ENCODE data around the gene CLCN6. TPM values are rescaled to one million over a fixed set of nuclear protein-coding genes. Genes with fewer than 3 reads are reported as not detected.

Gene CLCN6
- total and polyA plus RNA-seq, 10 of the 15 experiments (the other 5 are each of a cell fraction or from before 2014, with no cell fraction given), result 2.2 to 20.9 (median 10.2) TPM

DNA sequence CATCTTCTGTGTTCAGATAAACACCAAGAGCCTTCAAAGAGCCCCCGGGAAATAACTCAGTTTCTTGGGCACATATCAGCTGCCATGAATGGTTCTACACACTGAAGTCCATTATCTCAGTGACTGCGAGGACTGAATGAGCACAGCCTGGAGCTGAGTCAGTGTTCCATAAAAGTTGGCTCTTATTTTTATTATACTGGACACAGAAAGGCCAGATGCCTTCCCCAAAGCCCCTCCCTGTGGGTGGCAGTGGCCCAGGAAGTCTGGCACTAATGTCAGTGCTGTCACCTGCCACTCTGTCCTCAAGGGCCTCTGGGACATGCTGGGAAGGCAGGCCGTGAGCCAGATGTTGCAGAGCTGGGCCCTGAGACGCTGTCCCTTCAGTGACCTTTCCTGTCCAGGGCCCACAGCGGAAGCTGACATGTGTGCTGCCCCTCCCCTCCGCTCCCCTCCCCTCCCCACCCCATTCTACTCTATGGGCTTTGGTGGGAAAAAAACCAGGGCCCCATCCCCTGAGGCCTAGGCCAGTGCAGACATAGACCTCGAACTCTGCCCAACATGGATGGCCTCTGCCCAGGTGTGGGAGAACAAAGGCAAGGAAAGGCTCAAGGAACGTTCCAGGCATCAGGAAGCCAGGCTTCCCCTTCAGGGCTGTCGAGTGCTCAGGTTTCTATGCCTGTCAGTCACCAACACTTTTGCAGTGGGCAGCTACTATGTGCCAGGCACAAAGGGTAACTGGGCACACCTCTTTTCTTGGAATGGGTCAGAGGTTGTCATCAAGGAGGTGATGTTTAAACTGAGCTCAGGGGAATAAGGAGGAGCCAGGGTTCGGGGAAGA, 75.1 kb downstream of the CLCN6 start (continued):
- TF ChIP-seq SKIL (IDR thresholded peaks at IDR 0.05; ENCODE audit: low read depth, poor library complexity, severe bottlenecking) (no peak), BRCA1 (IDR thresholded peaks at IDR 0.05; ENCODE audit: low read depth, low read length) (no peak)

DNA sequence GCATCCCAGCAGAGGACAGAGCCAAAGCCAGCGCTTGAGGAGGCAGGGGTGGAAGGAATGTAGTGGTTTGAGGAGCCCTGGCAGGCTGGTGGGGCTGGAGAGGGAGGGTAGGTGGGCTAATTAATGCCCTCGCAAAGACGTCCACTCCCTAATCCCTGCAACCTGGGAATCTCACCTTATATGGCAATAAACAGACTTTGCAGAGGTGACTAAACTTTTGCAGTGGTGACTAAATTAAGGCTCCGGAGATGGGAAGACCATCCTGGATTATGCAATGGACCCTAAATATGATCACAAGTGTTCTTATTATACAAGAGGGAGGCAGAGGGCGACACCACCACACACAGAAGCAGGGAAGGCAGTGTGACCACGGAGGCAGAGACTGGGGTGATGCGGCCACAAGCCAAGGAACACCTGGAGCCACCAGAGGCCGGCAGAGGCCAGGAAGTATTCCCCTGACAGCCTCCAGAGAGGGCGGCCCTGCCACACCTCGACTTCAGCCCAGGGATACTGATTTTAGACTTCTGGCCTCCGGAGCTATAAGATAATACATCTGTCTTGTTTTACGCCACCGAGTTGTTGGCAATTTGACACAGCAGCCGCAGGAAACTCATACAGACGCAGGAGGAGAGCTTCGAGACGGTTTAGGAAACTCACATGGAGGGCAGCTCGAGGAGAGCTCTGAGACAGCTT, 75.9 kb downstream of the CLCN6 start:
- no peak overlapping the region for H3K4me3 ChIP-seq
- H2AFZ ChIP-seq (ENCODE audit: control insufficient read depth, low read depth, low read length), result no peak overlapping the region
- no peak for DNase-seq (ENCODE audit: low read depth, low spot score)
- POLR2A ChIA-PET, result no interaction called here
- in situ Hi-C loops (cut with MboI), result no loop called here
- TF ChIP-seq SMARCA5 (IDR thresholded peaks at IDR 0.05), result no peak
- TF ChIP-seq MTA3 (IDR thresholded peaks at IDR 0.05; ENCODE audit: borderline replicate concordance, low read length), result no peak
- TF ChIP-seq WRNIP1 (IDR thresholded peaks at IDR 0.05; ENCODE audit: borderline replicate concordance, low read depth, low read length), result no peak
- no peak for TF ChIP-seq EP300 (IDR thresholded peaks at IDR 0.05; ENCODE audit: borderline replicate concordance in 1 of 2, control insufficient read depth in 1 of 2, low read depth in 2 of 2, low read length in 2 of 2)
- no peaks in the 10 kb centered on the region for H3K4me1 ChIP-seq (ENCODE audit: control insufficient read depth, insufficient read depth, low read length)
- H3K4me2 ChIP-seq (ENCODE audit: control insufficient read depth, insufficient read depth), result no peak overlapping the region
- WGBS (ENCODE audit: insufficient coverage, insufficient replicate concordance, low lambda C conversion rate, missing lambda C conversion rate), result 33% methylated on average over 17 of the region's 18 CpGs
- no peaks in the 10 kb centered on the region for H3K9me3 ChIP-seq (replicated peaks; ENCODE audit: control insufficient read depth, insufficient read depth, low read length)
- no peak for FAIRE-seq
- CTCF ChIA-PET, result interaction anchor here (1.6 kb wide), 1 partner anchor 11 kb away, joined by 6 read pairs; no protein-coding TSS in a partner anchor
- H3K79me2 ChIP-seq (ENCODE audit: control insufficient read depth, insufficient read depth, low read length), result no peaks in the 10 kb centered on the region
- H4K20me1 ChIP-seq (ENCODE audit: control insufficient read depth, insufficient read depth), result no peaks in the 10 kb centered on the region
- no TSS peak for BruUV-seq (replicated peaks)
- SMC1A ChIA-PET (ENCODE audit: uncharacterized antibody, unreplicated experiment), result interaction anchor here (1.4 kb wide), 1 partner anchor 10 kb away, joined by 3 read pairs; no protein-coding TSS in a partner anchor
- no peaks in the 10 kb centered on the region for H3K36me3 ChIP-seq (ENCODE audit: control insufficient read depth in 2 of 2, insufficient read depth in 2 of 2, low read length in 1 of 2)
- no peak overlapping the region for H3K9ac ChIP-seq (ENCODE audit: control insufficient read depth, insufficient read depth, low read length)
- H3K27me3 ChIP-seq (replicated peaks in 1 of 2; ENCODE audit: control insufficient read depth in 2 of 2, insufficient read depth in 2 of 2, low read length in 1 of 2), result no peaks in the 10 kb centered on the region; a peak in 1 of 4 replicates
- no peak overlapping the region for H3K27ac ChIP-seq (ENCODE audit: control insufficient read depth, insufficient read depth)
- intact Hi-C loops (cut with micrococcal nuclease; ENCODE audit: unreplicated experiment), result no loop called here
- ATAC-seq, result no peak
- RAD21 ChIA-PET (ENCODE audit: unreplicated experiment), result interaction anchor here (1.0 kb wide), 1 partner anchor 98 kb away, joined by 3 read pairs; no protein-coding TSS in a partner anchor
